DOHH2 (cell line): ENCODE data around the gene IL12RB2.

Experiments used
- H3F3A ChIP-seq: fragments of 200-600 bp; sonication (generic), shearing (Covaris generic); 2 replicates; pipeline ENCODE4 v1.6.0; 2016; ENCODE audit warnings: antibody characterized with exemption, mild to moderate bottlenecking; ENCODE audit not compliant: control insufficient read depth, insufficient read depth
- H3K27ac ChIP-seq: fragments of 200-600 bp; sonication (generic); 2 replicates; pipeline ENCODE4 v1.5.1; 2014; ENCODE audit warnings: low read depth, mild to moderate bottlenecking, low read length, moderate library complexity
- H3K27me3 ChIP-seq: fragments of 200-600 bp; sonication (generic); 2 replicates; pipeline ENCODE4 v1.6.1; 2014; ENCODE audit warnings: mild to moderate bottlenecking, low read length, mixed read lengths; ENCODE audit not compliant: control insufficient read depth
- H3K36me3 ChIP-seq: fragments of 200-600 bp; sonication (generic); 2 replicates; pipeline ENCODE4 v1.6.1; 2014; ENCODE audit warnings: mild to moderate bottlenecking, low read length, moderate library complexity, mixed read lengths; ENCODE audit not compliant: control insufficient read depth
- H3K4me1 ChIP-seq: fragments of 200-600 bp; sonication (generic); 2 replicates; pipeline ENCODE4 v1.6.1; 2014; ENCODE audit warnings: mild to moderate bottlenecking, low read length, mixed read lengths; ENCODE audit not compliant: control insufficient read depth
- H3K4me2 ChIP-seq: fragments of 200-600 bp; sonication (generic); 2 replicates; pipeline ENCODE4 v1.6.0; 2014; ENCODE audit warnings: mild to moderate bottlenecking, low read length, moderate library complexity
- H3K4me3 ChIP-seq: fragments of 200-600 bp; sonication (generic); 2 replicates; pipeline ENCODE4 v1.5.1; 2014; ENCODE audit warnings: mild to moderate bottlenecking, low read length, mixed read lengths
- H3K79me2 ChIP-seq: fragments of 200-600 bp; sonication (generic); 2 replicates; pipeline ENCODE4 v1.6.1; 2014; ENCODE audit warnings: mild to moderate bottlenecking, low read length, mixed read lengths; ENCODE audit not compliant: control insufficient read depth
- H3K9me2 ChIP-seq: fragments of 200-600 bp; sonication (generic); replicated peaks from 2 replicates; pipeline ENCODE4 v1.6.1; 2014; ENCODE audit warnings: mild to moderate bottlenecking, low read length, mixed read lengths; ENCODE audit not compliant: control insufficient read depth
- H3K9me3 ChIP-seq: fragments of 200-600 bp; sonication (generic); 2 replicates; pipeline ENCODE4 v1.6.1; 2014; ENCODE audit warnings: antibody characterized with exemption, low read length, mixed read lengths; ENCODE audit not compliant: control insufficient read depth, insufficient read depth
- H4K20me1 ChIP-seq: fragments of 200-600 bp; sonication (generic); 2 replicates; pipeline ENCODE4 v1.6.0; 2014; ENCODE audit warnings: low read depth, mild to moderate bottlenecking, antibody characterized with exemption, low read length, moderate library complexity; ENCODE audit not compliant: control insufficient read depth, insufficient read depth
- EZH2phosphoT487 ChIP-seq: fragments of 200-600 bp; sonication (generic); IDR thresholded peaks from 2 replicates; pipeline ENCODE4 v1.6.1; 2017; ENCODE audit warnings: borderline replicate concordance, mild to moderate bottlenecking, antibody characterized with exemption, low read length, moderate library complexity, mixed read lengths
- TF ChIP-seq, protein P1 (sequence below): fragments of 200-600 bp; sonication (generic); IDR thresholded peaks from one replicate; pipeline ENCODE4 v1.5.1; 2014; ENCODE audit warnings: antibody characterized with exemption, mild to moderate bottlenecking, low read depth, low read length; ENCODE audit not compliant: poor library complexity, severe bottlenecking

IL12RB2 gene

DNA sequence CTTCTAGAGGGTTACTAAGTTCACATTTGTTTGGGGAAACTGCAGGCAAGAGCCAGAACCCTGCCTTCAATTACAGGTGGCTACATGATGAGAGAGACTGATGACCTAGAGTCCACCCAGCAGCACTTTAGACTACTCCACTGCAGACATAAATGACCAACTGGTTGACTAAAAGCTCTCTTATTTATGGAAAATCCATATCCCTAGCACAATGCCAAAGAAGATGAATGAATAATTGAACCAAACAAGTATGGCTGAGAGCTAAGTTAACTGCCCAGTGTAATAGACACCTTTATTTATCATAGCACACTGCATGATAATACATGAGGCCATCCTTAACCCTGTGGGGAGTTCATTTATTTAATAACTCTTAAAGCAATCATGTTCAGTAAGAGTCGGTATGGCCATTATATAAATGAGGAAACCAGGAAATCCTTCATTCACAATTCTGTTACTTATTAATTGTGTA, 60.4 kb downstream of the IL12RB2 start:
- no peaks in the 10 kb centered on the region for H3K9me2 ChIP-seq
- no peak overlapping the region for H3K4me3 ChIP-seq
- no peak overlapping the region for H3K4me2 ChIP-seq
- no peaks in the 10 kb centered on the region for H3K36me3 ChIP-seq
- H4K20me1 ChIP-seq = no peaks in the 10 kb centered on the region
- H3F3A ChIP-seq = no peaks in the 10 kb centered on the region
- H3K9me3 ChIP-seq = no peaks in the 10 kb centered on the region
- no peak for TF ChIP-seq EZH2phosphoT487
- TF ChIP-seq, protein P1, sequence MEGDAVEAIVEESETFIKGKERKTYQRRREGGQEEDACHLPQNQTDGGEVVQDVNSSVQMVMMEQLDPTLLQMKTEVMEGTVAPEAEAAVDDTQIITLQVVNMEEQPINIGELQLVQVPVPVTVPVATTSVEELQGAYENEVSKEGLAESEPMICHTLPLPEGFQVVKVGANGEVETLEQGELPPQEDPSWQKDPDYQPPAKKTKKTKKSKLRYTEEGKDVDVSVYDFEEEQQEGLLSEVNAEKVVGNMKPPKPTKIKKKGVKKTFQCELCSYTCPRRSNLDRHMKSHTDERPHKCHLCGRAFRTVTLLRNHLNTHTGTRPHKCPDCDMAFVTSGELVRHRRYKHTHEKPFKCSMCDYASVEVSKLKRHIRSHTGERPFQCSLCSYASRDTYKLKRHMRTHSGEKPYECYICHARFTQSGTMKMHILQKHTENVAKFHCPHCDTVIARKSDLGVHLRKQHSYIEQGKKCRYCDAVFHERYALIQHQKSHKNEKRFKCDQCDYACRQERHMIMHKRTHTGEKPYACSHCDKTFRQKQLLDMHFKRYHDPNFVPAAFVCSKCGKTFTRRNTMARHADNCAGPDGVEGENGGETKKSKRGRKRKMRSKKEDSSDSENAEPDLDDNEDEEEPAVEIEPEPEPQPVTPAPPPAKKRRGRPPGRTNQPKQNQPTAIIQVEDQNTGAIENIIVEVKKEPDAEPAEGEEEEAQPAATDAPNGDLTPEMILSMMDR = no peak
- H3K27ac ChIP-seq = no peak overlapping the region
- H3K4me1 ChIP-seq = no peaks in the 10 kb centered on the region
- no peaks in the 10 kb centered on the region for H3K79me2 ChIP-seq
- peaks cover 13% of the 10 kb centered on the region for H3K27me3 ChIP-seq

DNA sequence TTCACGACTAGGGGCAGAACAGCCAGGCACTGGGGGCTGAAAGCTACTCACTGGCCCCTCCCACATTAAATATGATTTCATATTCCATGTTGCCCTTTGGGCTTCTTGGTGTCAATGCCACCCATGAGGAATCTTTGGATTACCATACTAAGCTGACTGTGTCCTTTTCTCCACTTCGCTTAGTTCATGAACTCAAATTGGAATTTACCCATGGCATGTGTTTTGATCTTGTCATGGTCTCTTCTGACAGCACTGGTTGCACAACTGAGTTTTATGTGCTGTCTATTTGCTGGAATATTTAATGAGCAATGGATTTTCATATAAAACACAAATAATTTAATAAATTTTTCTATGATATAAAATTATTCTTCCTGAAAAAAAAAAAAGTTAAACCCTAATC, 63.4 kb downstream of the IL12RB2 start:
- H3K36me3 ChIP-seq = no peaks in the 10 kb centered on the region
- no peak overlapping the region for H3K4me3 ChIP-seq

DNA sequence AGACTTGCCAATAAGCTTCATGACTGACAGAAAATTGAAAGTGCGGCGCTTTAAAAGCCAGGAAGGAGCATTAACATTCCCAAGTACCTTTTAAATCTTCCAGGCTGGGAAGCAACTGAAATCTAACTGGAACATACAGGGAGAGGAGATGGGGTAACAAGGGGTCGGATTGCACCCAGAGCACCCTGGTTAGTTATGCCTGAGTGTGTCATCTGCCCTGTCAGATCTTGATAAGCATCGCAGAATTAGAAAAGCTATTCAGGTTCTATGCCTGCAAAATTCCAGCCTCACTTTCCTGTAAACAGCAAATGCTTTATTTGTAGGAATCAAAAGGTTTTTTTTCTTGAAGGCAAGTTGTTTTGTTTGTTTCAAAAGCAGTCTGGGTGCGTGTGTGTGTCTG, 64.0 kb downstream of the IL12RB2 start:
- Histone ChIP-seq H3K27me3 (no peaks in the 10 kb centered on the region), H3K36me3 (no peaks in the 10 kb centered on the region), H3K4me1 (no peaks in the 10 kb centered on the region), H3K4me2 (no peak overlapping the region), H3K27ac (no peak overlapping the region), H3K79me2 (no peaks in the 10 kb centered on the region), H4K20me1 (no peaks in the 10 kb centered on the region), H3K9me3 (no peaks in the 10 kb centered on the region), H3F3A (no peaks in the 10 kb centered on the region), H3K9me2 (no peaks in the 10 kb centered on the region), H3K4me3 (no peak overlapping the region)
- TF ChIP-seq EZH2phosphoT487 = no peak

More for the DNA sequence above, 63.4 kb downstream of the IL12RB2 start:
- no peaks in the 10 kb centered on the region for H3K27me3 ChIP-seq
- no peaks in the 10 kb centered on the region for H3K9me3 ChIP-seq
- no peaks in the 10 kb centered on the region for H3K9me2 ChIP-seq
- no peaks in the 10 kb centered on the region for H4K20me1 ChIP-seq
- H3K4me1 ChIP-seq = no peaks in the 10 kb centered on the region
- no peak overlapping the region for H3K27ac ChIP-seq
- H3F3A ChIP-seq = no peaks in the 10 kb centered on the region
- no peak overlapping the region for H3K4me2 ChIP-seq
- TF ChIP-seq EZH2phosphoT487 = no peak
- TF ChIP-seq, protein P1 = no peak
- no peaks in the 10 kb centered on the region for H3K79me2 ChIP-seq

DNA sequence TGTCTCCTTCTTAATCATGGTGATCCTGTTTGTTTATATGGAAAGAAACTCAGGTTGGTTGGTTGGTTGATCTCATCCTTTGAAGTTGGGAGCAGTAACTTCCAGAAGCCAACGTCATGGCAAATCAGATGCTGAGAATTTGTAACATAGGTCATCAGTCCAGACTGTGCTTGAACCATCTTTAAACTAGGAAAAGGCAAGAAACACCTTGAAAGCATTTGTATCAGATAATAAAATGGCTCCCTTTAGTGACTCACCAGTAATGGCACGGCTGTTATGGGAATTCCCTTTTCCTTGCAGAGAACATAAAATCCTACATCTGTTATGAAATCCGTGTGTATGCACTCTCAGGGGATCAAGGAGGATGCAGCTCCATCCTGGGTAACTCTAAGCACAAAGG, 64.5 kb downstream of the IL12RB2 start:
- H3K9me2 ChIP-seq = no peaks in the 10 kb centered on the region
- no peaks in the 10 kb centered on the region for H3K9me3 ChIP-seq
- H3K27ac ChIP-seq = no peak overlapping the region
- H3K4me1 ChIP-seq = no peaks in the 10 kb centered on the region
- H4K20me1 ChIP-seq = no peaks in the 10 kb centered on the region
- H3K27me3 ChIP-seq = no peaks in the 10 kb centered on the region
- no peaks in the 10 kb centered on the region for H3K36me3 ChIP-seq
- no peak overlapping the region for H3K4me3 ChIP-seq
- H3K4me2 ChIP-seq = no peak overlapping the region
- H3F3A ChIP-seq = no peaks in the 10 kb centered on the region
- H3K79me2 ChIP-seq = no peaks in the 10 kb centered on the region
- TF ChIP-seq, protein P1 = no peak
- no peak for TF ChIP-seq EZH2phosphoT487
